ENCODE data around the gene CARMIL1.
A peak's percentile ranks its signal among the peaks of the same experiment; 100 is the strongest.

The CARMIL1 gene

DNA sequence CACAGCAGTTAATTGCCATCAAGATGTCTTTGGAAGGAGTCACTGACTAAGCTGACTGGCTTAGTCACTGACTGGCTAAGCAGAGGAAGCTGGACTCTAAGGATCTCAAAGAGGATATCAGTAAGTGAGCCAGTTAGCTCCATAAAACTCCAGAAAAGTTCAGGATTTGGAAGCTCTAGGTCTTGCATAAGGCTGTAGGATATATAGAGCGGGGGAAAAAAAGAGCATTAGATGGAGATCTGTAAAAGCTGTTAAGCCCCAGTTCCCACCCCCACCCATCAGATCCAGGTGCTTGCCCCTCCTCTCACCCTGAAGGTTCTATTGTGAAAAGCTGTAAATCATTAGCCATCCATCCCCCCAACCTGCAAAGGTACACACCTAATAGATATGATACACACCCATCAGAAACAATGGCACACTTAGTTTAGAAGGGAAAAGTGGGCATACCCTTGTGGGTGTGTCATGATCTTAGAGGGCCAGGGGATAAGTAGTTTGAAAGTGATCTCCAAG, 32.2 kb downstream of the CARMIL1 start:
- DNase-seq = no peak

DNA sequence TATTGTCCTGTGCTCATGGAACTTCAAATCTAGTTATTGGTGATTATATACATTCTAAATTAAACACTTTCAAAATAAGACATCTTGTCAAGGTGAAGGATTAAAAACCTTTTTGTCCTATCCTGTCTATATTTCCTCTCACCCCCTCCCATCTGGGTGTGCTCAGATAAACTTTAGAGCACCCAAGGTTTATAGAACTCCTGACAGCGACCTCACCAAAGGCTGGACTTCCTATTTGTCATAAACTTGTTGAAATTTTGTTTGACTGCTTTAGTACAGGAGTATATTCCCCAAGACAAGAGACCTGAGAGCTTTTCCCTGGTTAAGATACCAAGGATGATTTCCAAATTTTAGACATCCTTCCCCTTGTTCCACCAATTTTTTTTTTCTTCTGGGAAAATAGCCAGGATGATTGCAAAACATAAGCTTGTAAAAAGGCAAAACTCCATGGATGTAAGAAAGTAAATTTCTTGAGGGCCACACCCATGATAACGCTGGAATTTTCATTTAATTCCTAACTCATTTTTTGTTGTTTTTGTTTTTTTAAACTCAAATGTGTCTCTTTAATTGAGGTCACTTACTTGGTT, 33.0 kb downstream of the CARMIL1 start:
- no peak for DNase-seq

DNA sequence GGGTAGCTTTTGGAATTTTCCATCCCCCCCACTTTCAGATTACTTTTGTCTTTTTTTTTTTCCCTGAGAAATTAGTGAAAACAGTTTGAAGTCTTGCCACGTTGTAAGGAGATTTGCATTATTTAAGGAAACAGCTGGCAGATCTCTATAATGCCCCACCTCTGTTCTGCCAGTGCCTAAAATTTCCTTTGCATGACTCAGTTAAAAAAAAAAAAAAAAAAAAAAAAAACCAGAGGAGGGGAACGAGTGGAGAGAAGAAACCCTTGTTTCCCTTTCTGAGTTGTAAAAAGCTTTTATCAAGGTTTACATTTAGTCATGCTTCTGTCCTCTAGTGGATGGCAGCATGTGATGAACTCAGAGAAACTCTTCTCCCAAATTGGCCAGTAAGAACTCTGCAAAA, 33.5 kb downstream of the CARMIL1 start:
- no peak for DNase-seq

DNA sequence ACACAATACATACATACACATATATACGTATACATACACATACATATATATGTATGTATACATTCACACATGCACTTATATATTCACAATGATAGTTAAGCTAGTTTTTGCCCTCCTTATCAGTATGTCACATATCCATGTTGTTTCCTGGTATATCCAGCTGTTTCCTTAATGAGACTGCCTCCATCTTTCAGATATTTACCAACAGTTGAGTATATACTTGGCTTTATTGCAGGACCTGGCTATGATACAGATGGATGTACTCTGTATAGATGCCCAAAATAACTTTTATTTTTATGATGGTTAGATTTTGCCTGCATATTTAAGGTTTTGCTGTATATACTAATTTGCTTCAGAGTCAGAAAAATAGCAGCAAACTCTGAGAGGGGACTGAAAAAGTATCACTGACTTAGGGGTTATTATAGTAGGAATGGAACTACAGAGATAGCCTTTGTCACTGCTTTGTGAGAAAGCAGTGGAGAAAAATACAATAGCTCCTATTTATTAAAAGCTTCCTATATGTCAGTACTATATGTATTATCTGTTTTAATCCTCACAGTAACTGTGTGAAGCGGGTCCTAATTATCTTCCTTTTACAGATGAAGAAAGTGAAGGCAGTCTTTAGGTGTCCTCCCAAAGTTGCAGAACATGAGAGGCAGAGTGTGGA, 35.5 kb downstream of the CARMIL1 start:
- DNase-seq = no peak

DNA sequence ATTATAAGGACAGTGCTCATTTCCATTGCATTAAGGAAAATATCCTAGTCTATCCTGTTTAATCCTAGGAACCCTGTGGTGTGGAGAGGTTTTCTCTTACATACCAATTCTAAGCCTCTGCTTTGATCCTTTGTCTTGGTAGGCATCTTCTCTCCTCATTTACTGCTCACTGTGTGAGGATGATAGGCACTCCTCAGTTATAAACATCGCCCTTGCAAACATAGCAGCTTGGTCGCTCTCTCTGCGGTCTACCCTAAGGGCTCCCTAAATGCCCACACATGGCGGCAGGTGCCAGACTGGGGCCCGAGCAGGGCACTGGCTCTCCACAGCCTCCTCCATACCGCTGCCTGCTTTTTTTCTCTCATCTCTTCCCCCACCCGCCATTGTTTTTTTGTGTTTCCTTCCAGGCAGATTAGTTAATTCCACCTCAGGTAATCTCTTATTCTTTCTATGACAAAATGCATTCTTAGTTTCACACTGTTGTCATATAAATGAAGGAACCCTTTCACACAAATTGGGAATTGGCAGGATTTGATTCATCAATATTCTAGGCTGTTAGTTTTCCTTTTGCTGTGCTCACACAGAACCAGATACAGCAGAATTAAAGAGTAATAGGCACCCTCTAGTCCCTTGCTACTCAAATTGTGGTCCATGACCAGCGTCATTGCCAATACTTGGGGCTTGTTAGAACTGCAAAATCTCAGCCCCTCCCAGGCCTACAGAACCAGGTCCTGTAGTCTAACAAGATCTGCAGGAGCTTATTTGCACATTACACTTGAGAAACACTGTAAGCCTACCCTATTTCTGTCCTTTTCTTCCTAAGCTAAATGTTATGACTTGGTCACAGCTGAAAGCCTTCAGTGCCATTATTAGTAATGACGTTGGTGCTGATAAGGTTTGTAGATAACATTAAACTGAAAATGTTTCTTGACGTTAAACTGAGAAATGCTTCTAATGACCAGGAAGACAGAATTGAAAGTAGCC, 36.3 kb downstream of the CARMIL1 start:
- no peak for DNase-seq

DNA sequence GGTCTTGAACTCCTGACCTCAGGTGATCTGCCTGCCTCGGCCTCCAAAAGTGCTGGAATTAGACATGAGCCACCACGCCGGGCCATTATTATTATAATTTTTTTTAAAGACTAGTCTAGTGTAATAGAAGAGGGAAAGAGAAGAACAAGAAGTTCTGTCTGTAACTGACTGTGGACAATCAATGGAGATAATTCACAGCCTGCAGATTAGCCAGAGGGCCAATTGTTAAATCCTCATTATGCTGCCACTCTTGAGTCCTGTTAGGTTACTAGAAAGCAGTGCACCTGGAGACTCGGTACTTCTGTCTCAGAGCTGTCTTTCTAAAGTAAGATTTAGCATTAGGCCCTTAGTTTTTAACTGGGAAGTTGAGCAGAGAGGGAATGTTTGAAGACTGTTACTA, 37.5 kb downstream of the CARMIL1 start:
- DNase-seq = no peak

DNA sequence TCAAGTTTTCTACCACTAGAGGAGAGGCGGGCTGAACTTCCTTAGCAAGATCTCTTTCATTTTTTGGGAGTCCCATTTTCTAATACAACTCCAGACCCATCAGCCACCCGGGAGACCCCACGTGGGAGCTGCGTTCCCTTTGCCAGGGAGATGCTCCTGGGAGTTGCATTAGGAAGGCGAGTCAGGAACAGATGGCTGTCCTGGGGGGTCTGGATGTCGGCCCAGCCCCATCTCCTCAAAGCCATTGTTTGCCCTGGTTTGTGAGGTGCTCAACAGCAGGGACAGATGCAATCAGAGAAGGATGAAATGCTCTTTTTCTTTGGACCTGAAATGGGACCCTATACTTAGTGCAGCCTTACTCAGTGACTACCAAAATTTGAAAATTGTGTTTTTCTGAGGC, 39.4 kb downstream of the CARMIL1 start:
- peak; percentile 67 for DNase-seq

DNA sequence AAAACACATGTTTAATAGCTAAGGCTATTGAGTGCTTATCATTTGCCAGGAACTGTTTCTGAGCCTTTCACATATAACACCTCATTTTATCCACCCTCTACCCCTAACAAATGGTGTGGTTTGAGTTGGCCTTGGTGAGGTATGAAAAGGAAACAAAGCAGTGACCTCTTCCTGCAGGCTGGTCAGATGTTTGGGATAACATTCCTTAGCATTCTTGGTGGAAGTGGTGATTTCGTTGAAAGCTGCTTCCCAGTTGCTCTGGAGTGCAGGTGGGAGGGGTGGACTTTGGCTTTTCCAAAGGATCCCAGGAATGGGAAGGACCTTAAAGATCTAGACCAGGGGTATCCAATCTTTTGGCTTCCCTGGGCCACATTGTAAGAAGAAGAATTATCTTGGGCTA, 41.3 kb downstream of the CARMIL1 start:
- DNase-seq = no peak

DNA sequence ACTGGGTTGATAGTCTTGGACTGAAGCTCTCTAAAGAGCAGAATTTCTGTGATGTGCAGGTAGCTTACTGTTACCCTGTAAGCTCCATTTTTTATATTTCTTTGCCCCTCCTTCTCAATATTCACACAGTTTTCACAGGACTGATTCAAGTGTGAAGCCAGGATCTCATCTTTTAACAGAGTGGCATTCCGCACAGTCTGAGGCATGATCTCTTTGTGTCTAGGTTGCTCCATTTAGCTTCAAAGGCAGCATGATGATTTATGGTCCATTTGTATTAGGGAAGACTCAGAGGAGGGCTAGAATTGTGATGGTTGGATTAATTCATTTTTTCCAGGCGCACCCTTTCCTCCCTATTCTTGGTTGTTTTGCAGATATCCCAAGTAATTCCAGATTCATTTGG, 43.5 kb downstream of the CARMIL1 start:
- DNase-seq = no peak

DNA sequence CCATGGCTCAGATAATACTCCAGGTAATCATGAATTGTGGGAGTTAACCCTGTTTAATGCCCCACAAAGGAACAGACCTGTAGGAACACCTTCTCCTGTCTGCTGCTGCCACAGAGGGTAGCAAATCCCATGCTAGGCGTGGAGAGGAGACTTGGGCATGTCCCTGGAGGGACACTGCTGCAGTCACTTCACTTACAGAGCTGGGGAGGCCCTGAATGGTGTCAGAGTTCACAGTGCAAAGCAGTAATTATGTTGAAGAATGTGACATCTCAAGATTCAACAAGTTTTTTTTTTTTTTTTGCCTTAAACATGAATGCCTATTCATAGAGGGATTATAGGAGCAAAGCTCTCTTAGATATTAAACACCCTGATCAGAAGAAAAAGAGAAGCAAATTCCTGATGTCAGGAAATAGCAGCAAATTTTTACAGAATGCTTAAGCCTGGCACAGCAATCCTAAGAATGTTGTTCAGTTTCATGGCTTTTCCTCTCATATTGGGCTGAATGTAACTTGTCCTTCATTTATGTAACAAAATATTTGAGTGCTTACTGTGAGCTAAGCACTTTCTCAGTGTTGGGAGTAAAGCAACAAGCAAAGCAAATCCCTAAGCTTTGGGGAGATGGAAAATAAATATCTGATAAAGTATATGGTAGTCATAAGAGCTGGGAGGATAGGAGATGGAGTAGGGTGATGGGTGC, 45.0 kb downstream of the CARMIL1 start:
- no peak for DNase-seq

DNA sequence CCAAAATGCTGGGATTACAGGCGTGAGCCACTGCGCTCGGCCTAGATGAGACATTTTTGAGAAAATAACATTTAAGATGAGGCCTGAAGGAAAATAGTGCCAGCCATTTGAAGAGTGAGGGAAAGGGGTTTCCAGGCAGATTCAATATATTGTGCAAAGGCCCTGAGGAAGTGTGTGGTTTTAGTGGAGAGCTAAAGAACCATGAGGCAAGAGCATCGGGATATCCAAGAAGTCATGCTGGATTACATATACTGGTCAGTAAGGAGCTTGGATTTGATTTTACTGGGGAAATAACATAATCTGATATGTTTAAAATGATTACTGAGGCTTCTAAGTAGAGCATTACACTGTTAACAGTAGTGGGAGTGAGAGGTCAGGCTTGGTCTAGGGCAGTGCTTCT, 47.0 kb downstream of the CARMIL1 start:
- no peak for DNase-seq

DNA sequence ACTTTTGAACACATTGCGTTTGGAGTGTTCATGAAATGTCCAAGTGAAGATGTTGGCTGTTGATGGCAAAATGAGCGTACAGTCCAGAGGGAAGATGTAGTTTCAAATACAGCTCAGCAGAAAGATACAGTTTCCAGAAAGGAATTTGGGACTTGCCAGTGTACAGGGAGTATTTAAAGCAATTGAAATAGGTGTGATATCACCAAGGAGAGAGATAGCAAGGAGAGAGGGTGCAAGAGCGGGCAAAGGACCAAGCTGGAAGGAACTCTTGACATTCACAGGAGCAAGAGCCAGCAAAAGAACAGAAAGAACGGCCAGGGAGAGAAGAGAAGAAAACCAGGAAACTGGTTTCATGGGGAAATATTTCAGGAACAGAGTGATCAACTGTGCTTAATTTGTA, 47.8 kb downstream of the CARMIL1 start:
- no peak for DNase-seq

DNA sequence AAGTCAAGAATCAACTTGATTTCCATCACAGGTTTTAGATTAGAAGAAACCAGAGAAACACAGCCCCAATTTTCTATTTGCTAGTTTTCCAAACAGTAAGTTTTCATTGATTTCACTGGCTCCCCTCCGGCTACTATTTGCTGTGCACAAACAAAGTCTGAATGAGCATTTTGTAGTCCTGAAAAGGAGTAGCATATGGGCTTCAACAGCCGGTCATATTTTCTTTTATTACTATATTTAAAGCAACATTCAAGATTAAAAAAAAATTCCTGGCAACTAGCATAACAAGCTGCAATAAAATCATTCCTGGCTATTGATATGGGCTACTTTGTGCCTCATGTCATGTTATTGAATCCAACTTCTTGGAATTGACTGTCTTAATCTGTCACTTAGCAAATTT, 48.3 kb downstream of the CARMIL1 start:
- DNase-seq = no peak

DNA sequence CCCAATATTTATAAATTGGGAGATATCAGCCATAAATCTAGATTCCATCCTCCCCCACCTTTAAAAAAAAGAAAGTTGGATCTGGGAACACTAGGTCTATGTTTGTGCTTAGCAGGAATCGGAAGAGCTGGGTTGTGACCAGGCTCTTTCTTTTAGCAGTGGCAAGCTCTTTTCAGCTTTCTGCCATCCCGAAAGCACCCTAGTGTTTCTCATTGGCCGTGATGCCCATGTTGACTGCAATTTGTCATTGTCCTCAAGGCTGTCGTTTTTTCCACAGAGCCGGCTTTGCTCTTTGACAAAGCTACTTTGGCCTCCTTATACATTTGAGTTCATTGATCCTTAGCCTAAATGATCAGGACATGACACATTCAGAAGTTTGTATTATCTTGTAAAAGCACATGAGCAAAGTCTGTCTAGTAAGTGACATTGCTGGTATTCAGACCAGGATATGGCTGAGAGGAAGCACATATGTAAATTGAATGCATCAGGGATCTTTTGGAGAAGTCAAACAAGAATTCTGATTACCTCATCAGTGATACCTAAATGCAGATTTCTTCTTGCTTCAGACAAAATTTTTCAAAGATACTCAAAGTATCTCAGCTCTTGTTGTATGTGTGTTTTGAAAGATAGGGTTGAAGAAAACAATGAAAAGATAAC, 50.1 kb downstream of the CARMIL1 start:
- DNase-seq = no peak

DNA sequence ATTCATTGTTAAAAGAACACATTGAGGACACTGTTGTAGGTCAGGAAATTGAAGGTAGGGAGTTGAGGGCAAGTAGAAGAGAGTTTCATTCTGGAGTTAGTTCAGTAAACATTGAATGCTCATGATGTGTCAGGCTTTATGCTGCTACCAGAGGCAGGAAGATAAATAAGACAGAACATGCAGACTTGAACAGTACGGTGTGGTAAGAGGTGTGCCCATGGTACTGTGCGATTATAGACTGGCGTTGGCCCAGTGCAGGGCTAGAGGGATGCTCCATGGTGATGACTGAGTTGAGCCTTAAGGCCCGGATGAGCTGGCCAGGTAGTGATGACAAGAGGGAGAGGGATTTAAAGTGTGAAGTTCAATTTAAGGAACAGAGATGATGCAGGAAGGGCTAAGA, 50.8 kb downstream of the CARMIL1 start:
- no peak for DNase-seq

DNA sequence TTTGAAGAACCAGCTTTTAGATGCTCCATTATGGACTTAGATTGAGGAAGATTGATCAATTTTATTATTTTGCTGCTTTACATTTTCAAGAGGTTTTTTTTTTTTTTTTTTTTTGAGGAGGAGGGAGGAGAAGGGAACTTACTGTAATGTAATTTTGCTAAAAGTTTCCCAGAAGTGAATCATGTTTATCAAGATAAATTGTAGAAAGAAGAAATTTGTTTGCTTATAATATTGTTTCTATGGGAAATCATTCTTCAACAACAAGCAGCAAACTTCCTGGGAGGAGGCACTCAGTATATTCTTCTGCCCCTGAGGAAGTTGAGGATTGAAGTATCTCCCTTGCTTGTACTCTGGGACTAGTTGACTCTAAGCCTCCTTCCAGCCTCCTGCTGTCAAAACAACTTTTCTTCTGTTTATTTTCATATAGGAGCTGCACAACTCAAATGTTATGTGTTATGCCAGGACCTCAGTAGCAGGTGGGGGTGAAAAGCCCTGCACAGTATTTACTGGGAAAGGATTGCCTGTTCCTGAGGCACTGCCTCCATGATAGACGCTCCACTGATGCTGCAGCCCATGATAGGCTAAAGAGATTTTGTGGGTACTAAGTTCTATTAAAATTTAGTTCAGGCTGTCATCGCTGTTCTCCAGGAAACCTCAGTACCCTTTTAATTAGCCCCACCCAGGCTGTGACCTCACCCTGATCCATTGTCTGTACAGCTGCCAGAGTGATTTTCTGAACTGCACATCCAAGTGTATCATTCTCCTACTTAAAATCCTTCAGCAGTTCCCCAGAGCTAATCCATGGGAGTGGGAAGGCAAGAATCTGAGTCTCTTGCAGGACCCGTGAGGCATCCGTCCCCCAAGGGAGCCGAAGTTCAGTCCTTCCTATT, 51.9 kb downstream of the CARMIL1 start:
- DNase-seq = no peak

DNA sequence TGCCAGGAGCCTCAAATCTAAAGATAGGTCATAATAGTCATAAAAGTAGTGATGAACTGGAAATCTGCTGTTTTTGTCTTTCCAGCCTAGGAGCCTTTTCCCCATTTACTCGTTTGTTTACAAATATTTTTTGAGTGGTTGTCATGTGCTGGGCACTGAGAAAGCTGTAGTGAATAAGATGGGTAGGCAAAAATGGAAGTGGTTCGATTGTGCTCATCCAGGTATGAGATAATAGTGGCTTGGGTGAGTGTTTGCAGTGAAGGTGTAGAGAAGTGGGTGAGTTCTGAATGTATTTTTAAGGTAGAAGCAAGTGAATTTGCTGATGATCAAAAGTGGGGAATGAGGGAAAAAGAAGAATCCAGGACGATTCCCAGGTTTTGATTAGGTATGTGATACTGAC, 53.0 kb downstream of the CARMIL1 start:
- no peak for DNase-seq

DNA sequence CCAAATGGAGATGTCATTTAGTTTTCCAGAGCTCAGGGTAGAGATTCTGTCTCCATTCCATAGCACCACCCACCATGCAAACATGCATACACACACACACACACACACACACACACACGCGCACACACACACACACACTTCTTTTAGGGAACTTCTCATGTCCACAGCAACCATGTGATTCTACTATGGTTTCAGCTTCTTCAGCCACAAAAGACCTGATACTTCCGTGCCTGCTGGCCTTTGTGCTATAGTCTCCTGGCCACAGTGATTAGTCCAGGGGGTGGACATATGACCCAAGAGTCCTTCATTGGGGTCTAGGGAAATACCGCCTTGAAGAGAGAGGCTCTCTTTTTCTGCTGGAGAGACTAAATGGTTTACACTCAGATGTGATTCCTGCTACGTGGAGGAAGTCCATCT, 53.5 kb downstream of the CARMIL1 start:
- no peak for DNase-seq

DNA sequence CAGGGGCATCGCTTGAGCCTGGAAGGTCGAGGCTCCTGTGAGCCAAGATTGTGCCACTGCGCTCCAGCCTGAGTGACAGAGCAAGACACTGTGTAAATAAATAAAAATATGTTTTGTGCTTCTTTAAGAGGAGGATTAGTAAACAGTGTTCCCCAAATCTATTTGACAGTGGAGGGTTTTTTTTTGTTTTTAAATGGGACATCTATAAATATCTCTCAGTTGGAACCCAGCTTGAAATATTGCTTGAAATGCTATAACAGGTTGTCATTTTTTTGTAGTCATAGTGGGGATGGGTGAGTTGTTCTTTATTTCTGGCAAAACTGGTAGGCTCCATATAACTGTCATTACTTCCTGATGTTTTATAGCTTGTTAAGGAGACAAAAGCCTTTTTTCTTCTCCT, 54.3 kb downstream of the CARMIL1 start:
- no peak for DNase-seq

DNA sequence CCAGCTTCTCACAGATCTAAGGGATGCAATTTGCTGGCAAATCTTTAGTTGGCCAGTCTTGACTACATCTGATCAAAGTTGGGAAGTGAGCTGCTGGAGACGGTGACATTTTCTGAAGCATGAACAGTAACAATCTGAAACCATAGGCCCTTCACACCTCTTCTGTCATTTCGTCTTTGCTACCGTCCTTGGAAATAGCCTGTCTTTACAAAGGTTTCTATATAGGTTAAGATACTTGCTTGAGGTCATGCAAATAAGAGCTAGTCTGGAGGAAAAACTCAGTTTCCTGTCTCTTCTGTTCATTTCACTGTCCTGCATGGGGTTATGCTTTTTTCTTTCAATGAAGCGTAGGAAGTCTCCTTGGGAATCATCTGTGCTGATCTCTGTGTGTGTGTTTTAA, 55.6 kb downstream of the CARMIL1 start:
- DNase-seq = no peak

DNA sequence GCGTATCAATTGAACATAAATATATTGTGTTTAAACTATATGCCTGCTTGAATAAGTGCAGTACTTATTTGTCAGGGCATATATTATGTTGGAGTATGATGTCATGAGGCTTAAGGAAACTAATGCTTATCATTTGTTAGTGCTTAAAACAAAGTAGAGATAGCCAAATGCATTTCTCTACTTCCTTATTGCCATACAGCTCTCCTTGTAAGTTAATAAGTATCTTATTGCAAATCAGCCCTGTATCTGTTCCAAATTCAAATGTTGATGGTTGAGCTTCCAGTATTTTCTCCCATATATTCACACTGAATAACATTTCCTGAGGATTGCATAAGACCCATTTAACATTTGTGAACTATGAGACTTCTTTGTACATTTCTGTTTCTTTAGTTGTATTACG, 57.8 kb downstream of the CARMIL1 start:
- DNase-seq = no peak

DNA sequence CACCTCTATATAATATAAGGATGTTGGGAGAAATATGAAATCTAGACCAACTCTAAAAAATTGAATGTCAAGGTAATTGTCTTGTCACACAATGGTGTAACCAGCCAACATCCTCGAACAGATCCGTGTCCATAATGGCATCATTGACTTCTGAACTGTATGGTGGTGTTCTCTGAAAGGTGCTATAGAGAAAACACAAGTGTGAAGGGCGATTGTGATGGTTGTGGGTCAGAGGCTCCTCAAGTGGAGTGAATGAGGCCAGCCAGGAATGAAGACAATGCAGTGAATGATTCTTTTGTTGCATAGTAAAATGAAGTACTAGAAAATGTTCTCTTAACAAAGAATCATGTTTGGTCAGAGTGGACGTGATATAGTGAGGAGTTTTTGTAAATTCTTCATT, 58.3 kb downstream of the CARMIL1 start:
- no peak for DNase-seq

All from NCI-H2171 (cell line).